Endodermal cell (in vitro differentiated cells): ENCODE data around the gene MOB3B. TPM values are rescaled to one million over a fixed set of nuclear protein-coding genes. Genes with fewer than 3 reads are reported as not detected.

Experiments
- DNase-seq: peaks from one replicate; pipeline ENCODE4 v3.0.0-alpha.2; 2017
- H3K27ac ChIP-seq: 2 replicates; pipeline ENCODE4 v1.5.1; 2013; ENCODE audit warnings: mild to moderate bottlenecking, low read depth, low read length, moderate library complexity
- H3K27me3 ChIP-seq: 2 replicates; pipeline ENCODE4 v1.6.1; 2013; ENCODE audit warnings: mild to moderate bottlenecking, low read length, moderate library complexity; ENCODE audit not compliant: insufficient read depth, control insufficient read depth, poor library complexity, severe bottlenecking
- H3K36me3 ChIP-seq: 2 replicates; pipeline ENCODE4 v1.7.0; 2013; ENCODE audit warnings: mild to moderate bottlenecking, low read length, moderate library complexity; ENCODE audit not compliant: control insufficient read depth, insufficient read depth
- H3K4me1 ChIP-seq: one replicate; pipeline ENCODE4 v1.7.0; 2013; ENCODE audit warnings: low read length; ENCODE audit not compliant: control insufficient read depth, insufficient read depth
- H3K4me3 ChIP-seq: 2 replicates; pipeline ENCODE4 v1.5.1; 2013; ENCODE audit warnings: mild to moderate bottlenecking, low read length, moderate library complexity
- H3K9ac ChIP-seq: 2 replicates; pipeline ENCODE4 v1.6.1; 2013; ENCODE audit warnings: mild to moderate bottlenecking, low read length, moderate library complexity; ENCODE audit not compliant: poor library complexity, severe bottlenecking; ENCODE audit errors: extremely low read depth
- H3K9me3 ChIP-seq: 2 replicates; pipeline ENCODE4 v1.6.1; 2013; ENCODE audit warnings: mild to moderate bottlenecking, low read length, moderate library complexity; ENCODE audit not compliant: control insufficient read depth
- H3K27ac Mint-ChIP-seq: 2 replicates; pipeline ENCODE4 v1.8.0; 2020; ENCODE audit warnings: mixed read lengths
- H3K27me3 Mint-ChIP-seq: 2 replicates; pipeline ENCODE4 v1.8.0; 2021; ENCODE audit warnings: mild to moderate bottlenecking, mixed read lengths; ENCODE audit not compliant: insufficient read depth
- H3K36me3 Mint-ChIP-seq: 2 replicates; pipeline ENCODE4 v1.8.0; 2020; ENCODE audit warnings: low read depth, mixed read lengths
- H3K4me1 Mint-ChIP-seq: 2 replicates; pipeline ENCODE4 v1.8.0; 2020; ENCODE audit warnings: mixed read lengths
- H3K4me3 Mint-ChIP-seq: 2 replicates; pipeline ENCODE4 v1.8.0; 2020; ENCODE audit warnings: mild to moderate bottlenecking, moderate library complexity, mixed read lengths
- H3K9me3 Mint-ChIP-seq: 2 replicates; pipeline ENCODE4 v1.8.0; 2020; ENCODE audit warnings: mild to moderate bottlenecking, mixed read lengths
- WGBS, 2 experiments: methylation state at CpG; one replicate each; pipeline versions ENCODE4 v1.1.5 to v1.1.7; 2013; ENCODE audit warnings: missing lambda C conversion rate in 2 of 2, mixed read lengths in 1 of 2; ENCODE audit not compliant: insufficient coverage in 1 of 2, insufficient read length in 1 of 2; 5-methylcytosine and 5-hydroxymethylcytosine counted together
- total RNA-seq, 2 donors: library from RNA; stranded (reverse); fragmentation: NEBNext Ultra II Directional in 1 of 2; extraction: Animal tissue kit (Norgen Biotek cat#: 25700) in 1 of 2; gene quantifications; 2 replicates in 1 of 2; 3 replicates in 1 of 2; pipeline ENCODE4 v1.2.1, GENCODE V29; 2021
- TF ChIP-seq, protein P1 (sequence below): fragments of 200-600 bp; sonication (generic); conservative IDR thresholded peaks from 2 replicates; pipeline ENCODE4 v1.5.0; 2021; ENCODE audit warnings: antibody characterized with exemption, mild to moderate bottlenecking

The MOB3B gene
- total RNA-seq, 2 donors from 2014 or later: 5.6 to 6.2 TPM

DNA sequence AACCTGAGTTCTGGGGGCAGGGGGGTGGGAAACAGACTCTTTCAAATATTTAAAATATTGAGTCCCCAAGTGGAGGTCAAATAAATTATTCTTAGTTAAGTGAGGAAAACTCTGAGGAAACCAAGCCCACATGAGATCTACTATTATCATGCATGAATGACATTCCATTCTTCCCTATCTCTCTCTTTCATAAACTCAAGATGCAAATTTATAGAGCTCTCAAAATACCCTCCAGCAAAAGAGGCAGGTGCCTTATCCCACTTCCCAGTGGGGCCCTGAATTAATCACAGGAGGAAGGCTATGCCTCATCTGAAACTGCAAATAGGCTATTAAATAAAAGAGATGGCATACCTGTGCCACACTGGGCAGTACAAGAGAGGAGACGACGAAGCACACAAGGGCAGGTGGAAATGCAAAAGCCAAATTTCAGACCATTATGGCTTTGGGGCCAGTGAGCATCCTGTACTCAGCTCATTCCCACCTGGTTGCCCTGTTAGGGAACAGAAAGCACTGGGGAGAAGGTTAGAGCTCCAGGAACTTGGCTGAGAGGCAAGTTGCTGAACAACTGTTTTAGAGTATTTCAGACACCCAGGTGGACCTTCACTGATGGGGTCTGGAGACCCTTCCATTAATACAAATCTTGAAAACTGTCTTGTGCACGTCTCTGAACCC is 130.5 kb downstream of the MOB3B start:
- no peak overlapping the region for H3K27ac ChIP-seq
- H3K9me3 Mint-ChIP-seq: no peaks in the 10 kb centered on the region
- no peak for DNase-seq
- H3K4me3 Mint-ChIP-seq: no peak overlapping the region
- H3K4me1 ChIP-seq: peaks cover 17% of the 10 kb centered on the region
- TF ChIP-seq, protein P1, sequence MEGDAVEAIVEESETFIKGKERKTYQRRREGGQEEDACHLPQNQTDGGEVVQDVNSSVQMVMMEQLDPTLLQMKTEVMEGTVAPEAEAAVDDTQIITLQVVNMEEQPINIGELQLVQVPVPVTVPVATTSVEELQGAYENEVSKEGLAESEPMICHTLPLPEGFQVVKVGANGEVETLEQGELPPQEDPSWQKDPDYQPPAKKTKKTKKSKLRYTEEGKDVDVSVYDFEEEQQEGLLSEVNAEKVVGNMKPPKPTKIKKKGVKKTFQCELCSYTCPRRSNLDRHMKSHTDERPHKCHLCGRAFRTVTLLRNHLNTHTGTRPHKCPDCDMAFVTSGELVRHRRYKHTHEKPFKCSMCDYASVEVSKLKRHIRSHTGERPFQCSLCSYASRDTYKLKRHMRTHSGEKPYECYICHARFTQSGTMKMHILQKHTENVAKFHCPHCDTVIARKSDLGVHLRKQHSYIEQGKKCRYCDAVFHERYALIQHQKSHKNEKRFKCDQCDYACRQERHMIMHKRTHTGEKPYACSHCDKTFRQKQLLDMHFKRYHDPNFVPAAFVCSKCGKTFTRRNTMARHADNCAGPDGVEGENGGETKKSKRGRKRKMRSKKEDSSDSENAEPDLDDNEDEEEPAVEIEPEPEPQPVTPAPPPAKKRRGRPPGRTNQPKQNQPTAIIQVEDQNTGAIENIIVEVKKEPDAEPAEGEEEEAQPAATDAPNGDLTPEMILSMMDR: no peak
- no peak overlapping the region for H3K9ac ChIP-seq
- H3K36me3 Mint-ChIP-seq: no peaks in the 10 kb centered on the region
- peaks cover 2% of the 10 kb centered on the region for H3K27me3 Mint-ChIP-seq
- no peaks in the 10 kb centered on the region for H3K9me3 ChIP-seq
- no peak overlapping the region for H3K4me3 ChIP-seq
- H3K36me3 ChIP-seq: no peaks in the 10 kb centered on the region
- H3K27ac Mint-ChIP-seq: no peak overlapping the region
- peaks cover 15% of the 10 kb centered on the region for H3K4me1 Mint-ChIP-seq
- WGBS, 2 experiments: 89 to 100% methylated on average over 1 to 3 of the region's 3 CpGs
- H3K27me3 ChIP-seq: peaks cover 14% of the 10 kb centered on the region

DNA sequence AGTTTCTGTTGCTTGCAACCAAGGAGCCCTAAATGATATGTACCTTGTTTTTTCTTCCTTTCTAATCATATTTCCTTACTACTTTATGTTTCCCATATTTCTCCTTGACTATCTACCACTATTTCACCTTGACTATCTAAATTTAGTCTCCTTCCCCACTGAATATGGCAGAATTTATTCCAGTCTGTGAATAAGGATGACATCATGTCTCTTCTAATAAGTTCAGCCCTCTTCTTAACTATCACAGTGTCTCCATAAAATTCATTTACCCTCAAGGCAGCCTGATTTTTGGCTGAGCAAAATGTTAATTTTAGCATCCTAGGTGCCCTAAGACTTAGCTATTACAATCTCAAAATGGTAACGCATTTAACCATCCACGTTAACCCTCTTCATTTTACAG is 133.1 kb downstream of the MOB3B start:
- Mint-ChIP-seq H3K27ac (no peak overlapping the region), H3K4me1 (peaks cover 18% of the 10 kb centered on the region), H3K36me3 (no peaks in the 10 kb centered on the region), H3K4me3 (no peak overlapping the region), H3K9me3 (no peaks in the 10 kb centered on the region), H3K27me3 (peaks cover 2% of the 10 kb centered on the region)
- Histone ChIP-seq H3K4me3 (no peak overlapping the region), H3K27me3 (peaks cover 14% of the 10 kb centered on the region), H3K9ac (no peak overlapping the region), H3K27ac (no peak overlapping the region), H3K36me3 (no peaks in the 10 kb centered on the region), H3K4me1 (peaks cover 20% of the 10 kb centered on the region), H3K9me3 (no peaks in the 10 kb centered on the region)
- TF ChIP-seq, protein P1: no peak
- DNase-seq: no peak
- WGBS, 2 experiments: 96 to 100% methylated on average over 2 of the region's 2 CpGs

DNA sequence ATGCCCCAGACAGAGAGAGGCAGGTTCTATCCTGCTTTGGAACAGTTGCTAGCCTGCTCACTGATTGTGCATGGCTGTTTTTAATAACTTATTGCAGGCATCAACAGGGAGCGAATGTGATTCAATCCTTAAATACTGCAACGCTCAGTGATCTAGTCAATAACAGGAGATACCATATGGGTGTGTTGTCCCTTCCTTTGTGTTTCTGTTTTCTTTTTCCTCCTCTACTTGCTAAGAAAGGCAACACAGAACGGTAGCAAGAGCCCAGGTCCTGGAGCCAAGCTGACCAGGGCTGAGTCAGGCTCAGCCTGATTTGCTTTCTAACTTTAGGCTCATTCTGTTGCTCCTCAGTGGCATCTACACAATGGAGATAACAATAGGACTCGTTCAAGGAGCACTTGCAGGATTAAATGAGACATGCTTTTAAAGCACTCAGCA is 134.1 kb downstream of the MOB3B start:
- Mint-ChIP-seq H3K36me3 (no peaks in the 10 kb centered on the region), H3K4me1 (peaks cover 18% of the 10 kb centered on the region), H3K27me3 (peaks cover 2% of the 10 kb centered on the region), H3K27ac (no peak overlapping the region), H3K4me3 (no peak overlapping the region), H3K9me3 (no peaks in the 10 kb centered on the region)
- no peak overlapping the region for H3K27ac ChIP-seq
- no peaks in the 10 kb centered on the region for H3K9me3 ChIP-seq
- no peak overlapping the region for H3K4me3 ChIP-seq
- DNase-seq: no peak
- TF ChIP-seq, protein P1: no peak
- peaks cover 20% of the 10 kb centered on the region for H3K4me1 ChIP-seq
- no peaks in the 10 kb centered on the region for H3K36me3 ChIP-seq
- 0 to 61% methylated on average over 1 to 4 of the region's 4 CpGs for WGBS, 2 experiments
- H3K9ac ChIP-seq: no peak overlapping the region
- peaks cover 14% of the 10 kb centered on the region for H3K27me3 ChIP-seq
